CD4-positive, alpha-beta T cell treated with Interleukin-2 at 100 ng/mL for 4 hours (primary cell): ENCODE data around the gene ACYP1.

Experiments
- DNase-seq: peaks from one replicate; pipeline ENCODE4 v3.0.0-alpha.2; 2020; ENCODE audit warnings: low spot score

Gene ACYP1

DNA sequence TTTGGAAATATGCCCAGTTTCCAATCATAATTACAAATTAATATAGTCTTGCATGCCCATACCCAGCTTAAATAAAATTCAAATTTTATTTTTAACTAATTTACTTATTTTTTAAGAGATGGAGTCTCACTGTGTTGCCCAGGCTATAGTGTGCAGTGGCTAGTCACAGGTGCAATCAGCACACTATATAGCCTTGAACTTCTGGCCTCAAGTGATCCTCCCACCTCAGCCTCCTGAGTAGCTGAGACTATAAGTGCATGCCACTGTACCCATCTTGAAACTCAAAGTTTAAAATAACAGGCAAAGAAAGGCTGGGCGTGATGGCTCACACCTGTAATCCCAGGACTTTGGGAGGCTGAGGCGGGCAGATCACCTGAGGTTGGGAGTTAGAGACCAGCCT lies 22.9 kb downstream of the ACYP1 start:
- DNase-seq = no peak

- no peak for DNase-seq
Measured at GRCh38 chr14:75040507-75040906, 23.3 kb downstream of the ACYP1 start.

GRCh38 chr14:75032939-75033338 lies 30.9 kb downstream of the ACYP1 start:
- no peak for DNase-seq

DNA sequence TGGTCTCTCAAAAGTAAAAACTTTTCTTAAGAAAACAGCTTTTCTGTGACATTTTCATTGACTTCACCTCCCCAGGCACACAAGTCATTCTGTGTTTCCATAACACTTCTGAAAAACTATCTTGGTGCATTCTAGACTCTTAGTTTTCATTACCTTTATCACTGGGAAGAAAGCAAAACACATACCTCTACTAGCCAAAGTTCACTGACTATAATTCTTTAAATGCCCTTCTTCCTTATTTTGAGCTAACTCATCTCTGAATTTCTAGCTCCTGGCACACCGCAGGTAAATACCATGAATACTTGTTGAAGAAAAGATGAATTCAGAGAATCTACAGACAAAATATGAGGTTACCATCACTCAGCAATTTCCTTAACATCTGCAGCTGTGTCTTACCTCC lies 33.7 kb downstream of the ACYP1 start:
- no peak for DNase-seq

DNA sequence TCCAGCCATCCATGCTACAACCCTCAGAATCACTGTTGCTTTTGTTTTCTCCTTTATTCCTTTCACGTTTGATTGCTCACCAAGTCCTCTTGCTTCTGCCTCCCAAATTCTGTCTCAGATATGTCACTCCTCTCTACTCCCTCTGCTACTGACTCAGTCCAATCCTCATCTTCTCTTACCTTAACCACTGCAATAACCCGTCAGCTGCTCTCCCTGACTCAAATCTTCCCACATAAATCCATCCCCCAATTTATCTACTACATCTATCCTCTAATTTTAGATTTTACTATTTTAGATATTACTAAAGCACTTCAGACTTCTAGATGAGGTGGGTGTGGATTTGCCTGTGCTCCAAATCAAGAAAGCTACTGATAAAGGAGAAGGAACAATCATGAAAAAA lies 37.9 kb downstream of the ACYP1 start:
- no peak for DNase-seq

DNA sequence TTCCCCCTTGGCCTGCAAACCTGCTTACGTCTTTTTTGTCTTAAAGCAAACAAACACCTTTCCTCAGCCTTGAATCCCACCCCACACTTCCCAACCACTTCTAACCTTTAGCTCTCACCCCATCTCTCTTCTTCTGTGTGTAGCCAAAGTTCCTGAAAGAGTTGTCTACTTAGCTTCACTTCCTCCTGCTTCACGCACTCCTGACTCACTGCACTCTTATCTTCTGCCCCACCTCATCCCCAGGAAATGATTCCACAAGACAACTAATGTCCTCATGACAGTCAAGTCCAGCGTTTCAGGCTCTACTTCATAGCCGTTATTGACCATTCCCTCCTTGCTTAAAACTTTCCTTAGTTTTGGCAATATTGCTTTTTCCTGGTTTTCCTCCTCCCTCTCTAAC lies 38.7 kb downstream of the ACYP1 start:
- no peak for DNase-seq

DNA sequence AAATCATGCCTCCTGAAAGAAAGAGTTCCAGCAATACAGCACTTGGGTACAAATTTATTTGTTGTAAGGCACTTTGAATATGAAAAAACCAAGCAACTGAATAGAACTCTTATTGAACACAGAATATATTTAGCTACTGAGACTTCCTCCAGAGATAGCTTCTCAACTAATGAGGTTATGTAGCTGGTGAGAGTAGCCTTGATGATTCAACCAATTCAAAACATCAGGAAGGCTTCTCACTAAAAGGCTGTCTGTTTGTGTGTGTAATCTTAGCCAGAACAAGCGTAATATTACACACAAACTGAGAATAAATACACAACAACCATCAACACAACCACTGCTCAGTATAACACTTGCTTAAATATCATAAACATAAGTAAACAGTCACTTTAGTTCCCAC lies 40.7 kb downstream of the ACYP1 start:
- DNase-seq = no peak

DNA sequence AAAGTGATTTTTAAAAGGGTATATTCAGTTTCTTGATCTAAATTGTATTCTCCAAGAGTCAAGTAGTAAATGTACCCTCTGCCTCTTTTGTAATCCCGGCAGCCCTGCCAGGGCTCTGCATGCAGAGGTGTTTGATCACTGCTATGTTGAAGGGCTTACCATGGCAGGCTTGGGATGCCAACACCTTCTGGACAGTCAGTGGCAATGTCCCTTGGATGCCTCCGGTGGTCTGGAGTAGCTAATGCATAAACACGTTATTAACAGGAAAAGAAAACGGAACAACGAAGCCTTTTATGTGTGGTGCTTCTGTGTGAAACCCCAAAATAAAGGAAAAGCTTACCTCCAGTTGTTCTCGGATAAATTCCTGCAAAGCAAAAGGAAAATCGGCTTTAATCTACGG lies 41.2 kb downstream of the ACYP1 start:
- DNase-seq = no peak

DNA sequence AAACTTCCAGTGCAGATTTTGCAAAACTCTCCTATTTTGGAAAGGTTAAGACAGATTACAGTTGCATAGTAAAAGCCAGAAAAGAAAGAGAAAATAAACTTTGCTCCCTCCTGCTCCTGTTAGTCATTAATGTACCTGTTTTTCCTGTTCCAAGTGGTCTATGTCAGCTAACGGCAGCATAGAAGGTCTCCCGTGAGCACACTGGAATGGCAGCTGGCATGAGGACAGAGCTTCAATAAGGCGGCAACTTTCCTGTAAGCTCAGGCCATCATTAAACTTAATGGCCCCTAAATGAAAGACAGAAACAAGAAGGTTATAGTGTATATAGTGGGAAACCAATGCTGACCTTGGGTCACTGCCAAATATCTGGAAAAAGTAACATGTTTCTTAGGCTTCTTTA lies 45.1 kb downstream of the ACYP1 start:
- DNase-seq = no peak

GRCh38 chr14:75016815-75017214 lies 47.0 kb downstream of the ACYP1 start:
- no peak for DNase-seq

DNA sequence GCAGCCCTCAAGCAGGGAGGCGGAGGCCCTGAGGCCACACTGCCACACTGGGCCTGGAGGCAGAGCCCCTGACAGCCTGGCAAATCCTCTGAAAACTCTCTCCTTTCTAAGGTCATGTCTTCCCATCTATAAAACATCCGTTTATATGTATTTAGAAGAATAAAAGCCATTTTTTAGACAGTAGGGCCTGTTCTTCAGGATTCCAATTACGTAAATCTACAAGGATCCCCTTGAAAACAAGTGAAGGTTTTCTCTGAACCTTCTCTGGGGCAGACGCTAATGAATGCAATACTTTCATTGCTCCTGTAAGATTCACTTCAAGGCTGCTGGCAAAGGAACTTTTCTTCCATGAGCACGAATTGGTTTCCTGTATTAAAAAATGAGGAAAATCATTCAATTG lies 48.3 kb downstream of the ACYP1 start:
- DNase-seq = no peak

- no peak for DNase-seq
Measured at GRCh38 chr14:75013290-75013689, 50.5 kb downstream of the ACYP1 start.

GRCh38 chr14:75011356-75011994 lies 52.3 kb downstream of the ACYP1 start:
- DNase-seq = peak; percentile 17

DNA sequence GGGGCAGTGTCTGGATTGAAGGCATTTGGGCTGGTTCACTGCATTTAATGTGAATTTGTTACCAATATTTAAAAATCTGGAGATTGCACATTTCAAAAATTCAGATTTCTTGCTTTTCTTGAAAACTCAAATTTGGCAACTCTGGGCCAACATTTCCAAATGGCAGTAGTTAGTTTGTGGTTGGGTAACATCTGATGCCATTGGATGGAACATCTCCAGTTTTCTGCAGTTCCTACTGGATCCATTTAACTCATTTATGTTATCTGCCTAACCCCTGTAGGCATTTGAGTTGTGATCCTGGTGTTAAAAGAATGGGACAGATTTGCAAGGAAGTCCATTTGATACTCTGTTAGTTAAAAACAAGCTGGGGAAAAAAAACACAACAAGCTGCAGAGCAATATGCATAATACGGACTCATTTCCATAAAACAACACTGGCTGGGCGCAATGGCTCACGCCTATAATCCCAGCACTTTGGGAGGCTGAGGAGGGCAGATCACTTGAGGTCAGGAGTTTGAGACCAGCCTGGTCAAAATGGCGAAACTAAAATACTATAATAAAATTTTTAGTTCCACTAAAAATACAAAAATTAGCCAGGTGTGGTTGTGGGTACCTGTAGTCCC lies 53.2 kb downstream of the ACYP1 start:
- no peak for DNase-seq

GRCh38 chr14:75009176-75009575 lies 54.6 kb downstream of the ACYP1 start:
- DNase-seq = no peak

DNA sequence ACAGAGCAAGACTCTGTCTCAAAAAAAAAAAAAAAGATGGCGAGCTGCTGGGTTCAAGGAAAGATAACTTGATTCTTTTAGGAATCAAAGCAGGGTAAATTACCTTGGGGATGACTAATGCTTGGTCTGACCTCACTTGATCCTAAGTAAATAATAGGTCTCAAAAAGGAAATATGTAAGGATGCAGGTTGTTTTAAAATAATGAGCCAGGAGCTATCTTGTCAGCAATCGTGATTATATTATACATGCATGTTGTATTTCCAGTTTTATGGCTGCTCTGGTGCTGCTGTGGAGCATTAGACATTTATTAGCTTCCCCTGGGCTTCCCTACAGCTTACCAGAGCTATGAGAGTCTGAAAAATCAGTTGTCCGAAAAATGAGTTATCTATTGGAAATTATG lies 58.5 kb downstream of the ACYP1 start:
- no peak for DNase-seq

GRCh38 chr14:75003250-75004027 lies 60.4 kb downstream of the ACYP1 start:
- DNase-seq = no peak
